Activated naive CD4-positive, alpha-beta T cell treated with anti-CD3 and anti-CD28 coated beads, Interleukin-2, amount 50 U/mL, for 24 hours (primary cell): ENCODE measurements around the gene SPDYE18.
"Not testable (repeated sequence)": the region's sequence is repeated elsewhere in the genome, so short reads cannot be mapped to it uniquely, and the experiment has no call there.

Experiments used
- H3K27ac Mint-ChIP-seq: one replicate; pipeline ENCODE4 v1.8.0; 2021; ENCODE audit warnings: mild to moderate bottlenecking, mixed read lengths
- H3K27me3 Mint-ChIP-seq: one replicate; pipeline ENCODE4 v1.8.0; 2021; ENCODE audit warnings: mixed read lengths
- H3K36me3 Mint-ChIP-seq: one replicate; pipeline ENCODE4 v1.8.0; 2021; ENCODE audit warnings: mixed read lengths
- H3K4me1 Mint-ChIP-seq: one replicate; pipeline ENCODE4 v1.8.0; 2021; ENCODE audit warnings: mixed read lengths
- H3K4me3 Mint-ChIP-seq: one replicate; pipeline ENCODE4 v1.8.0; 2021; ENCODE audit warnings: mild to moderate bottlenecking, mixed read lengths
- H3K9me3 Mint-ChIP-seq: one replicate; pipeline ENCODE4 v1.8.0; 2021; ENCODE audit warnings: mixed read lengths

SPDYE18 gene

GRCh38 chr7:77032261-77032660, 30.1 kb downstream of the SPDYE18 start, which contains the start of gene SPDYE17:
Gene SPDYE17, minus strand, starts transcription at chr7:77032361. Its CDS starts 1,791 bp downstream, at chr7:77030570.
- not testable (repeated sequence) for H3K4me1 Mint-ChIP-seq, H3K27ac Mint-ChIP-seq, H3K9me3 Mint-ChIP-seq, H3K36me3 Mint-ChIP-seq, H3K4me3 Mint-ChIP-seq, H3K27me3 Mint-ChIP-seq

- not testable (repeated sequence) for H3K27ac Mint-ChIP-seq, H3K27me3 Mint-ChIP-seq, H3K4me1 Mint-ChIP-seq, H3K9me3 Mint-ChIP-seq, H3K4me3 Mint-ChIP-seq, H3K36me3 Mint-ChIP-seq
Observed at GRCh38 chr7:77026349-77026748, 36.0 kb downstream of the SPDYE18 start.

GRCh38 chr7:77010074-77010680, 52.2 kb downstream of the SPDYE18 start:
- H3K9me3 Mint-ChIP-seq, H3K27ac Mint-ChIP-seq, H3K4me1 Mint-ChIP-seq, H3K4me3 Mint-ChIP-seq, H3K27me3 Mint-ChIP-seq, H3K36me3 Mint-ChIP-seq: not testable (repeated sequence)

GRCh38 chr7:77008000-77008399, 54.4 kb downstream of the SPDYE18 start:
- H3K9me3 Mint-ChIP-seq, H3K4me1 Mint-ChIP-seq, H3K36me3 Mint-ChIP-seq, H3K27ac Mint-ChIP-seq, H3K27me3 Mint-ChIP-seq, H3K4me3 Mint-ChIP-seq: not testable (repeated sequence)

- H3K27ac Mint-ChIP-seq, H3K9me3 Mint-ChIP-seq, H3K36me3 Mint-ChIP-seq, H3K27me3 Mint-ChIP-seq, H3K4me1 Mint-ChIP-seq, H3K4me3 Mint-ChIP-seq: not testable (repeated sequence)
Observed at GRCh38 chr7:77006127-77007110, 55.9 kb downstream of the SPDYE18 start.

- not testable (repeated sequence) for H3K27ac Mint-ChIP-seq
Observed at GRCh38 chr7:77005461-77006057, 56.8 kb downstream of the SPDYE18 start.

GRCh38 chr7:77004151-77004550, 58.2 kb downstream of the SPDYE18 start:
- H3K9me3 Mint-ChIP-seq, H3K4me1 Mint-ChIP-seq, H3K36me3 Mint-ChIP-seq, H3K4me3 Mint-ChIP-seq, H3K27ac Mint-ChIP-seq, H3K27me3 Mint-ChIP-seq: not testable (repeated sequence)

More at GRCh38 chr7:77005461-77006057, 56.8 kb downstream of the SPDYE18 start:
- not testable (repeated sequence) for H3K36me3 Mint-ChIP-seq, H3K9me3 Mint-ChIP-seq, H3K4me3 Mint-ChIP-seq, H3K4me1 Mint-ChIP-seq, H3K27me3 Mint-ChIP-seq

- H3K9me3 Mint-ChIP-seq, H3K27ac Mint-ChIP-seq, H3K27me3 Mint-ChIP-seq, H3K4me3 Mint-ChIP-seq, H3K36me3 Mint-ChIP-seq, H3K4me1 Mint-ChIP-seq: not testable (repeated sequence)
Observed at GRCh38 chr7:77003241-77003640, 59.1 kb downstream of the SPDYE18 start.

GRCh38 chr7:77002678-77003233, 59.6 kb downstream of the SPDYE18 start:
- not testable (repeated sequence) for H3K9me3 Mint-ChIP-seq, H3K4me1 Mint-ChIP-seq, H3K4me3 Mint-ChIP-seq, H3K27ac Mint-ChIP-seq, H3K36me3 Mint-ChIP-seq, H3K27me3 Mint-ChIP-seq

- H3K36me3 Mint-ChIP-seq, H3K4me3 Mint-ChIP-seq, H3K9me3 Mint-ChIP-seq, H3K4me1 Mint-ChIP-seq, H3K27me3 Mint-ChIP-seq, H3K27ac Mint-ChIP-seq: not testable (repeated sequence)
Observed at GRCh38 chr7:77002104-77002503, 60.3 kb downstream of the SPDYE18 start.
